ENCODE measurements around the gene DCTPP1. TPM values are rescaled to one million over a fixed set of nuclear protein-coding genes. Genes with fewer than 3 reads are reported as not detected.

DCTPP1 gene
- total and polyA plus RNA-seq, 2 of the 4 experiments (the other 2 are of a cell fraction) = 24.9 to 45.5 TPM

DNA sequence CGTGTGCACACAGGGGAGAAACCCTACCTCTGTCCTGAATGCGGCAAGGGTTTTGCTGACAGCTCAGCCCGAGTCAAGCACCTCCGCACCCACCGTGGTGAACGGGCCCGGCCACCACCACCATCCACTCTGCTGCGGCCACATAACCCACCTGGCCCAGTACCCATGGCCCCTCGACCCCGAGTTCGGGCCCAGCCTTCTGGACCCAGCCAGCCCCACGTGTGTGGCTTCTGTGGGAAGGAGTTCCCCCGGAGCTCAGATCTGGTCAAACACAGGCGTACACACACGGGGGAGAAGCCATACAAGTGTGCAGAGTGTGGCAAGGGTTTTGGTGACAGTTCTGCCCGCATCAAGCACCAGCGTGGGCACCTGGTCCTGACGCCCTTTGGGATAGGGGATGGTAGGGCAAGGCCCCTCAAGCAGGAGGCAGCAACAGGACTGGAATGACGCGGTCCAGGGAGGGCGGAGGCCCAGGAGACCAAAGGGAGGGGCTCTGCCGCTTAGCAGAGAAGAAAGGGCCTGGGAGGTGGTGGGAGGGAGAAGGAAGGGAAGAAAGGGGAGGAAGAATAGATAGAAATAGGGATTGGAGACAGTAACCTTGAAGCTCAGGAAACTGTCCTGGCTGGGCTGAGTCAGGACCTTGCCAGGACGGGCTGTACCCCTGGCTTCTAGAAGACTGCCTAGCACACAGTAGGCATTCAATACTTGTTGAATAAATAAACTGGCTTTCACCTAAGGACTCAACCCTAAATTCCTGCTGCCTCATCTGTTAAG, 31.0 kb downstream of the DCTPP1 start (continued):
- TF ChIP-seq BHLHE40 (IDR thresholded peaks at IDR 0.05; ENCODE audit: low read depth, low read length) (no peak), FOS (IDR thresholded peaks at IDR 0.05; ENCODE audit: low read depth, low read length) (no peak), NFE2L2 (IDR thresholded peaks at IDR 0.05; ENCODE audit: low read depth, low read length) (no peak), POLR2A (IDR thresholded peaks at IDR 0.05; ENCODE audit: low read depth, low read length) (no peak), SMC3 (IDR thresholded peaks at IDR 0.05; ENCODE audit: low read depth, low read length) (no peak)
- TF ChIP-seq, protein P1, sequence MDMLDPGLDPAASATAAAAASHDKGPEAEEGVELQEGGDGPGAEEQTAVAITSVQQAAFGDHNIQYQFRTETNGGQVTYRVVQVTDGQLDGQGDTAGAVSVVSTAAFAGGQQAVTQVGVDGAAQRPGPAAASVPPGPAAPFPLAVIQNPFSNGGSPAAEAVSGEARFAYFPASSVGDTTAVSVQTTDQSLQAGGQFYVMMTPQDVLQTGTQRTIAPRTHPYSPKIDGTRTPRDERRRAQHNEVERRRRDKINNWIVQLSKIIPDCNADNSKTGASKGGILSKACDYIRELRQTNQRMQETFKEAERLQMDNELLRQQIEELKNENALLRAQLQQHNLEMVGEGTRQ (IDR thresholded peaks at IDR 0.05; ENCODE audit: low read depth, low read length) = no peak
